GM20431 (cell line): ENCODE data around the gene SECTM1.

Experiments
- in situ Hi-C: fragments of 300-500 bp; cut with MseI, MboI; formaldehyde crosslinking; loops from one replicate; pipeline ENCODE4 v1.15.0; 2020; ENCODE audit warnings: low sequenced_read_pairs; ENCODE audit not compliant: unreplicated experiment

SECTM1 gene

GRCh38 chr17:82370471-82371332, 37.1 kb upstream of the SECTM1 start:
- in situ Hi-C loops, result no loop called here

GRCh38 chr17:82369211-82369610, 35.6 kb upstream of the SECTM1 start:
- in situ Hi-C loops, result no loop called here

GRCh38 chr17:82367724-82368524, 34.4 kb upstream of the SECTM1 start:
- in situ Hi-C loops, result no loop called here

GRCh38 chr17:82366749-82367148, 33.2 kb upstream of the SECTM1 start:
- in situ Hi-C loops, result no loop called here

- in situ Hi-C loops, result no loop called here
Measured at GRCh38 chr17:82365606-82366295, 32.2 kb upstream of the SECTM1 start.

- in situ Hi-C loops, result no loop called here
Measured at GRCh38 chr17:82361885-82362633, 28.5 kb upstream of the SECTM1 start.

- in situ Hi-C loops, result loop anchor here (10.0 kb wide), 2 partner anchors 45 to 195 kb away; no protein-coding TSS in a partner anchor
Measured at GRCh38 chr17:82359451-82360074, 26.0 kb upstream of the SECTM1 start.

GRCh38 chr17:82358465-82359350, 25.1 kb upstream of the SECTM1 start, which contains the start of gene TEX19:
TEX19 (plus strand) TSS chr17:82359247; CDS start chr17:82362151, 2,904 bp downstream.
- in situ Hi-C loops, result loop anchor here (10.0 kb wide), 2 partner anchors 46 to 196 kb away; no protein-coding TSS in a partner anchor

- in situ Hi-C loops, result loop anchor here (10.0 kb wide), 2 partner anchors 47 to 197 kb away; no protein-coding TSS in a partner anchor
Measured at GRCh38 chr17:82357394-82357793, 23.8 kb upstream of the SECTM1 start.

GRCh38 chr17:82356845-82357355, 23.3 kb upstream of the SECTM1 start:
- in situ Hi-C loops, result loop anchor here (10.0 kb wide), 2 partner anchors 48 to 198 kb away; no protein-coding TSS in a partner anchor

GRCh38 chr17:82355770-82356427, 22.3 kb upstream of the SECTM1 start:
- in situ Hi-C loops, result loop anchor here (10.0 kb wide), 2 partner anchors 49 to 199 kb away; no protein-coding TSS in a partner anchor

- in situ Hi-C loops, result loop anchor here (10.0 kb wide), 2 partner anchors 50 to 200 kb away; no protein-coding TSS in a partner anchor
Measured at GRCh38 chr17:82354804-82355308, 21.3 kb upstream of the SECTM1 start.

- in situ Hi-C loops, result loop anchor here (10.0 kb wide), 2 partner anchors 51 to 201 kb away; no protein-coding TSS in a partner anchor
Measured at GRCh38 chr17:82353484-82353883, 19.9 kb upstream of the SECTM1 start.

GRCh38 chr17:82351713-82352488, 18.3 kb upstream of the SECTM1 start:
- in situ Hi-C loops, result loop anchor here (10.0 kb wide), 2 partner anchors 53 to 203 kb away; no protein-coding TSS in a partner anchor

GRCh38 chr17:82351254-82351712, 17.7 kb upstream of the SECTM1 start:
- in situ Hi-C loops, result loop anchor here (10.0 kb wide), 2 partner anchors 54 to 204 kb away; no protein-coding TSS in a partner anchor
